SH-SY5Y (cell line): Measurements from ENCODE around the gene SEMA4G.

Experiments used
- GATA2 ChIP-seq: IDR thresholded peaks from 2 replicates; pipeline ENCODE4 v1.6.1; 2011; ENCODE audit warnings: mild to moderate bottlenecking, low read depth, low read length
- GATA3 ChIP-seq: IDR thresholded peaks from 2 replicates; pipeline ENCODE4 v1.6.1; 2011; ENCODE audit warnings: low read depth, mild to moderate bottlenecking, low read length, moderate library complexity

Gene SEMA4G

DNA sequence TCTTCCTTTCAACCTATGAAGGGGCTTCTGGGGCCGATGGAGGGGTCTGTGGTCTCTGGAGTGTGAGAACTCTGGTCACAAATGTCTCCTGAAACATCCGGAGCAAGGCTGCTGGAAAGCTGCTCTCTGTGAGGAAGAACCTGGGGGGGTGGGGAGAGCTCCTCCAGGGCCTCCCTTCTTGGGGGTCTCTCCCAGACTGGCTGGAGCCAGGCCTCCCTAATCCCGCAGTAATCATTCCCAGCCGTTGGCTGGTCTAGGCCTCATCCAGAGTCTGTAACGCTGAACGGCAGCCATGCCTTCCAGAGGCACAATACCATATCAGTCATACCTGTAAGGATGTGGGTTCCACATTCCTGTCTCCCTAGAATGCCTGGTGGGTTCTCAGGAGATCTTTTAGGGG, 25.9 kb downstream of the SEMA4G start:
- no peak for TF ChIP-seq GATA3
- no peak for TF ChIP-seq GATA2

- TF ChIP-seq GATA2, result no peak
- no peak for TF ChIP-seq GATA3
These were observed 27.5 kb downstream of the SEMA4G start for GRCh38 chr10:100996678-100997359.

DNA sequence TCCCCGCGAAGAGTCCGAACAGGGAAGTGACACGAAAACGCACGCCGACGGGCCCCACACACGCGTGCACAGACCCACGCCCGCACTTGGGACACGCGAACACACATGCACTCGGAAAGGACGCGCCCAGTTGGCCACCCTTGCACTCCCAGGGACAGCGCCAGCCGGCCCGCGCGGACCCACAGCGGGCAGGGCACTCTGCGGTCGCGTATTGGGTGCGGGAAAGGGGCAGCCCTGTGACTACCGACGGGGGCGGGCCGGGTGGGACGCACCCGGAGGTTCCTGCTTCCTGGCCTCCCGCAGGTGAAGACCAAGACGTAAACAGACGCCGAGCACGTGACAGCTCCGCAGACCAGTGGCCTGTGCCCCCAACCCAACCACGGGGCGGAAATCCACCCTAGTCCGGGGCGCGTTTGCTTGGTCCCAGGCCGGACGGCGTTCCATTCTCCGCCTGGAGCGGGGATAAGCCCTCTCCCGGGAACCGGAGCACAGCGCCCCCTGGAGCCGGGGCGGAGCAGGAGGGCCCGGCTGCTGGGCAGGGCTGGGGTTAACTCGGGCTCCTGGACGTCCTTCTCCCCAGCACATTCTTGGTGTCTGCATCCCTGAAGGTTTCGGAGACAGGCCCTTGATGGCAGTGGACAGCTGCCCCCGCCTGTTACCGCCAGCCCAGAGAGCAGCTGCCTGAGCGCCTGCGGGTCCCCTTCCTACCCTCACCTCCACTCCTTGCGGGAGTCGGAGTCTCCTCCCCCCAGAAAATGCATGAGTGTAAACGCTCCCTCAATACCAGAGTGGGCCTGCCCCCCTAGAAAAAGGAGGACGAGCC, 28.3 kb downstream of the SEMA4G start:
- TF ChIP-seq GATA2 (no peak), GATA3 (no peak)

DNA sequence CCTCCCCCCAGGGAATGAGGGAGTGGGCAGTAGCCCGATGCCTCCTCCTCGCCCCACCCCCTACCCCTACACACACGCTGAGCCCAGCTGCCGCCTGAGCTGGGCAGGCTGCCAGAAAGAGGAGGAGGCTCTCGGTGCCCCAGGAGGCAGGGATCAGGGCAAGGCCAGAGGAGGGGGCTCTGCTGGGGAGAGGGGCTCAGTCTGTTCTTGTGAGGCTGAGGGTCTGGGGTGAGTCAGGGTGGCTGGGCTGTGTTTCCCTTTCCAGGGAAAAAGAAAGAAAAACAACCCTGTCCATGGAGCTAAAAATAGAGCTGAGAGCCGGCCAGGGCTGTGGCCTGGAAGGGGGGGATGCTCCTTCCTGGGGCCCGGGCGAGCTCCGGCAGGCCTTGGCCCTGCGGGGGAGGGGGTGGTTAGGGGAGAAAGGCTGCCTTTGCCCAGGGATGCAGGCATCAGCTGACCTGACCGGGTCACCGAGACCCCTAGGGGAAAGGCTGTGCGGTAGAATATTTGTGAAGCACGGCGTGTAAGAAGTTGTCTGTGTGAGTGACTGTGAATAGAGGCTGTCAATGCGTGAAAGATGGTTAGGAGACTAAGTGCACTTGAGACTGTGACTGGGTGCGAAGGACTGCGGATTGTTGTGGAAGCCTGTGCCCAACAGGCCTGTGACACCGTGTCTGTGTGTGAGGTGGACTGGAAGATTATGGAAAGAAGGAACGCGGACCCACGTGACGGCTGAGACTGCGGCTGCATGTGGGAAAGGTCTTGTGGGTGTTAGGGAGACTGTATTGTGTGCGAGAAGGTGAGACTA, 29.1 kb downstream of the SEMA4G start:
- TF ChIP-seq GATA2 (no peak), GATA3 (no peak)

- TF ChIP-seq GATA3 (no peak), GATA2 (no peak)
These were observed 29.9 kb downstream of the SEMA4G start for GRCh38 chr10:100998991-100999741.

- no peak for TF ChIP-seq GATA3
- TF ChIP-seq GATA2, result no peak
These were observed 30.4 kb downstream of the SEMA4G start, which contains the start of gene LZTS2 for GRCh38 chr10:100999742-101000126. Gene LZTS2 (plus strand): TSS chr10:100999808. CDS start chr10:101002539, 2,731 bp downstream.

DNA sequence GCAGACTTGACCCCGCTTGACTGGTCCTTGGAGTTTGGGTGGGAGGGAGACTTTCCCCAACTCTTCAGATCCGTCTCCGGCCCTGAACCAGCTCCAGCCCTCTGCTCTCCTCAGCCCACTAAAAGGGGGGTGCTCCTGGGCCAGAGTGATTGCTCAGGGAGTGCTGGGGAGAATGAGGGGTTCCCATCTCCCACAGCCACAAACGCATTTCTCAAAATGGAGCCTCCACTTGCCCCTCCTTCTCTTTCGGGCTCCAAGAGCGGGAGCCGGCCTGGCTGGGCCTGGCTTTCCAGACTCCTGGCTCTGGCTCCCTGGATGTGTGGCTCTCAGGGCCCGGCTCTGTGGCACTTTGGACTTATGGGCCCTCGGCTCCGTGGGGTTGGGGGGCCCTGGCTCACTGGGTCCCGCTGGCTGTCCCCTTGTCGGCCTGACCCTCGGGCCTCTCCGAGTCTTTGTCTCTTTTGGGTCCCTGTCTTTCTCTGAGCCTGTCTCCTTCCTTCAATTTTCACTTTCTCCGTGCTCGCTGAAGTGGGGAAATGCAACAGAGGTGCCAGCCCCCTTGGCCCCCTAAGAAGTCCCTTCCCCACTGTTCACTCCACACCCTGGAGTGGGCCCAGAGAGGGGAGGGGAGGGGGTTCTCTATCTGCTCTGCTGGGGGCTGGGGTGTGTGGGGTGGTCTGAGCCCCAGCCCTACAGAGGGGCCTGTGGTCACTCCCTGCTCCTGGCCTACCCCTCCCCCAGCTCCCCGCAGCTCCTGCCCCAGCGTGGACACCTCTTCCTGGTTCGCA, 31.0 kb downstream of the SEMA4G start:
- TF ChIP-seq GATA2 (no peak), GATA3 (no peak)

DNA sequence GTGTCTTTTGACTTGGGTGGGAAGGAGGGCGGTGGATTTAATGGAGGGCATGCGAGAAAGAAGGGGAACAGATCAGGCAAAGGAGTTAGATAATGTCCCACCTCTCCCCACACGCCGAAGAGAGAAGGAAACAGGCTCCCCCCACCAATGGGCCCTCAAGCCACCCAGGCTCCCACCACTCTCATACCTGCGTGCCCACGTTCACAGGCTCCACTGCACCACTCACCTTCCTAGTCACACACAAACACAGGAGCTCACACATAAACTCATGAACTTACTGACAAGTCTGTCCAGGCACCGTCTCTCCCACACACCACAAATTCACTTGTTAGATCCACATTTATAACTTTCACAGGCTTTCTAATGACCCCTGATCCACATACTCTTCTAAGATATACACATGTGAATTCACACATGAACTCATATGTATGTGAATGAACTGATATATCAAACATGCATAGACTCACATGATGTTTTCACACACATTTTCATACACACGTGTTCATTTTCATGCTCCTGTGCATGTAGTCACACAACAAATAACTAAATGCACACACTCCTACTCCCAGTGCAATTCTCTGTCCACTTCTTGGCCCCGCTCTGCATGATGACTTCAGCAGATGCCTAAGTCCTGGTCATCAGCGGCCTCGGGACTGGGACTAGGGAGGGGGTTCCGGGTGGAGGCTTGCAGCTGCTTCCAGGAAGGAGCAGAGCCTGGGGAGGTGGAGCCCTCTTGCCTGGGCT, 31.8 kb downstream of the SEMA4G start:
- no peak for TF ChIP-seq GATA3
- no peak for TF ChIP-seq GATA2

DNA sequence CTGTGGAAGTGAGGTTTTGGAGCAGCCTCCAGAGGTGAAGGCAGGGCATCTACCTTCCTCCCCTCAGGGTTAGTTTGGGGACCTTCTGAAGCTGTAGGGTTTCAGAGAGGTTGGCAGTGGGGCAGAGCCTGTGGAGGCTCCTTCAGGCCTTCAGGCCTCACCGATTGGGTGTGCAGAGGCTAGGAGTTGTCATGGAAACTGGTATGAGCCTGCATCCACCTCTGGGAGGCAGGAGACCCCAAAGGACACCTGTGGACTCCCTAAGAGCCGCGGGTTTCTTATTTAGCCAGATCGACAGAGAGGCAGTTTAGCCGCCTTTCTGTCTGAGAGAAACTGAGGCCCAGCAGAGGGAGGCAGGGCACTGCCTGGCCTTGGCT, 32.3 kb downstream of the SEMA4G start:
- TF ChIP-seq GATA3 (no peak), GATA2 (no peak)

- TF ChIP-seq GATA2 (no peak), GATA3 (no peak)
These were observed 33.2 kb downstream of the SEMA4G start for GRCh38 chr10:101002456-101002855.

GRCh38 chr10:101003639-101004206, 34.4 kb downstream of the SEMA4G start:
- no peak for TF ChIP-seq GATA3
- no peak for TF ChIP-seq GATA2

GRCh38 chr10:101005361-101005760, 36.1 kb downstream of the SEMA4G start:
- TF ChIP-seq GATA2 (no peak), GATA3 (no peak)
